HK-2 (cell line): ENCODE data around the gene ENOX1.
A peak's percentile ranks its signal among the peaks of the same experiment; 100 is the strongest.

Experiments used
- DNase-seq: peaks from one replicate; pipeline ENCODE4 v3.0.0-alpha.2; 2018; ENCODE audit not compliant: unreplicated experiment

The ENOX1 gene

GRCh38 chr13:43744261-43745031 is 42.3 kb downstream of the ENOX1 start:
- no peak for DNase-seq

GRCh38 chr13:43742911-43743310 is 43.9 kb downstream of the ENOX1 start:
- DNase-seq: no peak

- no peak for DNase-seq
Measured at GRCh38 chr13:43737392-43737923, 49.3 kb downstream of the ENOX1 start.

- DNase-seq: no peak
Measured at GRCh38 chr13:43732726-43733125, 54.0 kb downstream of the ENOX1 start.

- DNase-seq: no peak
Measured at GRCh38 chr13:43731296-43731695, 55.5 kb downstream of the ENOX1 start.

- no peak for DNase-seq
Measured at GRCh38 chr13:43730642-43731041, 56.1 kb downstream of the ENOX1 start.

- DNase-seq: no peak
Measured at GRCh38 chr13:43728421-43728820, 58.4 kb downstream of the ENOX1 start.

- DNase-seq: no peak
Measured at GRCh38 chr13:43727856-43728255, 58.9 kb downstream of the ENOX1 start.

GRCh38 chr13:43725460-43725859 is 61.3 kb downstream of the ENOX1 start:
- no peak for DNase-seq

- DNase-seq: no peak
Measured at GRCh38 chr13:43720780-43721397, 65.9 kb downstream of the ENOX1 start.

GRCh38 chr13:43698758-43699157 is 88.0 kb downstream of the ENOX1 start:
- DNase-seq: no peak

- DNase-seq: no peak
Measured at GRCh38 chr13:43698009-43698408, 88.8 kb downstream of the ENOX1 start.

GRCh38 chr13:43697323-43697722 is 89.4 kb downstream of the ENOX1 start:
- DNase-seq: no peak

GRCh38 chr13:43694146-43694664 is 92.6 kb downstream of the ENOX1 start:
- DNase-seq: no peak

GRCh38 chr13:43693639-43694038 is 93.1 kb downstream of the ENOX1 start:
- DNase-seq: no peak

- DNase-seq: no peak
Measured at GRCh38 chr13:43688227-43688907, 98.4 kb downstream of the ENOX1 start.

- no peak for DNase-seq
Measured at GRCh38 chr13:43687038-43687437, 99.7 kb downstream of the ENOX1 start.

- peak; percentile 16 for DNase-seq
Measured at GRCh38 chr13:43686557-43686956, 100.2 kb downstream of the ENOX1 start.

GRCh38 chr13:43684963-43685725 is 101.6 kb downstream of the ENOX1 start:
- DNase-seq: no peak

- DNase-seq: no peak
Measured at GRCh38 chr13:43682701-43683100, 104.1 kb downstream of the ENOX1 start.

GRCh38 chr13:43676320-43676719 is 110.5 kb downstream of the ENOX1 start:
- DNase-seq: no peak

GRCh38 chr13:43675577-43675976 is 111.2 kb downstream of the ENOX1 start:
- no peak for DNase-seq
